T-cell (primary cell): ENCODE data around the gene MMEL1. TPM values are rescaled to one million over a fixed set of nuclear protein-coding genes. Genes with fewer than 3 reads are reported as not detected.
A peak's percentile ranks its signal among the peaks of the same experiment; 100 is the strongest.

Experiments used
- ATAC-seq, 4 experiments: fragments of 200-7000 bp in 3 of 4; fragments of 150-1000 bp in 1 of 4; cut with Tn5 transposase; replicated peaks in 1 of 4; 1 replicate in 3 of 4; 2 replicates in 1 of 4; pipeline ENCODE4 v1.10.0; 2021; ENCODE audit warnings: moderate library complexity in 3 of 4, mild to moderate bottlenecking in 2 of 4, moderate number of reproducible peaks in 1 of 4
- CTCF ChIA-PET, 2 donors: fragments of 300-600 bp; sonication (Branson Sonifier 250); formaldehyde crosslinking; loops; one replicate each; lab custom pipeline; 2022; ENCODE audit warnings: antibody characterized with exemption in 2 of 2; lab: Charles Lee
- POLR2A ChIA-PET, 2 donors: fragments of 300-600 bp; sonication (Branson Sonifier 250); formaldehyde crosslinking; loops; one replicate each; lab custom pipeline; 2022; ENCODE audit warnings: antibody characterized with exemption in 2 of 2; lab: Charles Lee
- DNase-seq, 35 experiments: peaks; one replicate each; pipeline versions ENCODE4 v3.0.0 to v3.0.0-alpha.2; 2013 to 2023
- H3K27ac ChIP-seq: one replicate; pipeline ENCODE4 v1.5.1; 2013; ENCODE audit warnings: low read length
- H3K27me3 ChIP-seq, 2 experiments: replicated peaks in 1 of 2; 1 replicate in 1 of 2; 2 replicates in 1 of 2; pipeline versions ENCODE4 v1.6.1 to v1.7.0; 2013; ENCODE audit warnings: low read length in 1 of 2, mixed read lengths in 1 of 2; ENCODE audit not compliant: control insufficient read depth in 2 of 2, insufficient read depth in 2 of 2; ENCODE audit errors: extremely low read depth in 1 of 2
- H3K36me3 ChIP-seq, 2 donors: 1 replicate in 1 of 2; 2 replicates in 1 of 2; pipeline versions ENCODE4 v1.6.1 to v1.7.0; 2013; ENCODE audit warnings: low read length in 1 of 2; ENCODE audit not compliant: control insufficient read depth in 2 of 2, insufficient read depth in 1 of 2; ENCODE audit errors: extremely low read depth in 1 of 2
- H3K4me1 ChIP-seq, 2 experiments: 1 replicate in 1 of 2; 2 replicates in 1 of 2; pipeline versions ENCODE4 v1.6.1 to v1.7.0; 2013; ENCODE audit warnings: low read length in 2 of 2, mixed read lengths in 1 of 2; ENCODE audit not compliant: insufficient read depth in 2 of 2, control insufficient read depth in 1 of 2; ENCODE audit errors: extremely low read depth in 1 of 2
- H3K4me3 ChIP-seq, 2 donors: 1 replicate in 1 of 2; 2 replicates in 1 of 2; pipeline versions ENCODE4 v1.5.1 to v1.7.0; 2013; ENCODE audit warnings: mild to moderate bottlenecking in 2 of 2, low read length in 1 of 2, moderate library complexity in 1 of 2; ENCODE audit not compliant: control insufficient read depth in 1 of 2; ENCODE audit errors: extremely low read depth in 1 of 2
- H3K9me3 ChIP-seq: 2 replicates; pipeline ENCODE4 v1.7.0; 2013
- H3K27ac Mint-ChIP-seq, 2 donors: one replicate each; pipeline ENCODE4 v1.8.0; 2020 to 2021; ENCODE audit warnings: mild to moderate bottlenecking in 2 of 2, mixed read lengths in 2 of 2
- H3K27me3 Mint-ChIP-seq, 2 donors: one replicate each; pipeline ENCODE4 v1.8.0; 2021 to 2022; ENCODE audit warnings: mixed read lengths in 2 of 2
- H3K36me3 Mint-ChIP-seq: one replicate; pipeline ENCODE4 v1.8.0; 2021; ENCODE audit warnings: mixed read lengths
- H3K4me1 Mint-ChIP-seq, 3 donors: one replicate each; pipeline ENCODE4 v1.8.0; 2020 to 2022; ENCODE audit warnings: mixed read lengths in 3 of 3, mild to moderate bottlenecking in 1 of 3
- H3K4me3 Mint-ChIP-seq, 3 donors: one replicate each; pipeline ENCODE4 v1.8.0; 2020 to 2022; ENCODE audit warnings: mild to moderate bottlenecking in 3 of 3, mixed read lengths in 3 of 3, moderate library complexity in 3 of 3
- H3K9me3 Mint-ChIP-seq, 3 donors: one replicate each; pipeline ENCODE4 v1.8.0; 2020 to 2022; ENCODE audit warnings: mixed read lengths in 3 of 3
- WGBS: methylation state at CpG from one replicate; pipeline ENCODE4 v1.1.5; 2013; ENCODE audit warnings: missing lambda C conversion rate; ENCODE audit not compliant: insufficient coverage; 5-methylcytosine and 5-hydroxymethylcytosine counted together
- total RNA-seq, 35 experiments: library from RNA in 6 of 35; stranded (reverse) in 6 of 35; fragments of 120-200 nt in 1 of 35; gene quantifications; one replicate each; pipeline versions ENCODE4 v1.2.1 to v1.2.4 and lab custom pipeline; 2013 to 2026

Gene MMEL1
- total RNA-seq, 5 donors from 2014 or later (not counting 1 experiment from before 2014, with no cell fraction given): 0.72 to 3.3 (median 1.0) TPM

GRCh38 chr1:2540816-2541492 lies 91.9 kb downstream of the MMEL1 start:
- Histone ChIP-seq H3K4me1 (peaks cover 10 to 53% of the 10 kb centered on the region in 2 experiments), H3K36me3 (no peaks in the 10 kb centered on the region), H3K9me3 (no peaks in the 10 kb centered on the region), H3K27me3 (peaks cover 0 to 45% of the 10 kb centered on the region in 2 experiments), H3K27ac (no peak overlapping the region), H3K4me3 (peak overlapping the region in 1 of 2 donors; percentile 1)
- peaks cover 0 to 2% of the 10 kb centered on the region in 2 donors for H3K27me3 Mint-ChIP-seq
- POLR2A ChIA-PET: interaction anchor here in 1 of 2 donors (0.7 kb wide), 1 partner anchor 37 kb away, joined by 8 read pairs; no protein-coding TSS in a partner anchor
- ATAC-seq (no peak), DNase-seq (peak in 1 of 35 experiments; percentile 36)
- no peaks in the 10 kb centered on the region for H3K9me3 Mint-ChIP-seq
- peak overlapping the region in 1 of 3 donors; percentile 44 for H3K4me3 Mint-ChIP-seq
- H3K4me1 Mint-ChIP-seq: peaks cover 13 to 25% (median 22%) of the 10 kb centered on the region in 3 donors
- 14% methylated on average over 16 of the region's 39 CpGs for WGBS
- no peaks in the 10 kb centered on the region for H3K36me3 Mint-ChIP-seq
- H3K27ac Mint-ChIP-seq: no peak overlapping the region
- CTCF ChIA-PET: no interaction called here

Other genes starting within 250 kb of the MMEL1 start
- gene MORN1, start 241.5 kb downstream of the MMEL1 start, total RNA-seq: 10 to 100 TPM in 3 of 5 donors, 1 to 10 TPM in 2; 8.2 to 17.5 (median 13.2) TPM
- gene RER1, start 241.2 kb downstream of the MMEL1 start, total RNA-seq: 100 to 1,000 TPM in 3 of 5 donors, 10 to 100 TPM in 2; 84.3 to 129 (median 125) TPM
- gene PEX10, start 220.5 kb downstream of the MMEL1 start, total RNA-seq: 10 to 100 TPM; 11.7 to 13.2 (median 12.2) TPM
- gene PLCH2, start 156.7 kb downstream of the MMEL1 start, total RNA-seq: 10 to 100 TPM; 20.2 to 59.1 (median 27.9) TPM
- 100 to 1,000 TPM in 3 of 5 donors, 10 to 100 TPM in 2; 51.0 to 128 (median 119) TPM for gene PANK4, start 106.4 kb downstream of the MMEL1 start, total RNA-seq
- not detected for gene HES5, start 102.8 kb downstream of the MMEL1 start, total RNA-seq
- gene TNFRSF14, start 76.6 kb downstream of the MMEL1 start, total RNA-seq: 100 to 1,000 TPM; 163 to 214 (median 211) TPM
- gene PRXL2B, start 46.2 kb downstream of the MMEL1 start, total RNA-seq: 10 to 100 TPM; 17.3 to 37.6 (median 35.3) TPM
- gene TTC34, start 168.7 kb upstream of the MMEL1 start, total RNA-seq: 1 to 10 TPM; 1.6 to 6.9 (median 5.0) TPM